NCI-H2171 (cell line): ENCODE results near the gene BNIP2.

Source experiments
- DNase-seq: peaks from one replicate; lab custom pipeline; 2025; lab: John Stamatoyannopoulos, UW

The BNIP2 gene

DNA sequence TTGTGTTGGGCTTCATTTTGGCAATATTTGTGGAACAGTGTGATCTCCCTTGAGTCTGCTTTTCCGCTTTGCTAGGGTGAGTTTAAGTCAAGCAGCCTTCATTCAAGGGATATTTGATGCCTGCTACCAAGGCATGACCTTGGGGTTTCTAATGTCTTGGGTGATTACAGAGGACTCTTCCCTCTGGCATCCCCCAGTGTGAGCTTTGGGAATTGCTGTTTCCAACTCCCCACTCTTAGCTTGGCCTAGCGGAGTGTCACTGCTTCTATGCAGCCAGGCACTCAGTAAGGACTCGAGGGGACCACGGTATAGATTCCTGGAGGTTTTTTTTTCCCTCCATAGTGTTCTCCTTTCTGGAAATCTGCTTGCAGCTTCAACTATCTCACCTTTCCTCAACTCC, 56.4 kb downstream of the BNIP2 start:
- DNase-seq, result no peak

DNA sequence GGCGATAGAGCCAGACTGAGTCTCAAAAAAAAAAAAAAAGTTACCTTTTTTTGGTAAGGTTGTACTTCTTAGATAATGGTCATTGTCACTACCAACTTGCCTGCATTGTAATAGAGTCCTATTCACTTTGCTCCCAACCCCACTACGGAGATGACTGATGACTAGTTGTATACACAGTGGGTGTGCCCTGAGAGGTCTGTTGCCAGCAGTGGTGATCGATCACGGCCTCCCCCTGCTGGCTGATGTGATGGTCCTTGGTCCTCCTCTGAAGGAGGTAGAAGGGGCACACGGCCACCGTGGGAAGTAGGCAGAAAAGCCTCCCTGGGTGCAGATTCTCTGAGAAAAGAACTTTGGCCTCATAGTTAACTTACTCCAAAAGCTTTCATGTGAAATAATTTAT, 66.8 kb downstream of the BNIP2 start:
- no peak for DNase-seq

DNA sequence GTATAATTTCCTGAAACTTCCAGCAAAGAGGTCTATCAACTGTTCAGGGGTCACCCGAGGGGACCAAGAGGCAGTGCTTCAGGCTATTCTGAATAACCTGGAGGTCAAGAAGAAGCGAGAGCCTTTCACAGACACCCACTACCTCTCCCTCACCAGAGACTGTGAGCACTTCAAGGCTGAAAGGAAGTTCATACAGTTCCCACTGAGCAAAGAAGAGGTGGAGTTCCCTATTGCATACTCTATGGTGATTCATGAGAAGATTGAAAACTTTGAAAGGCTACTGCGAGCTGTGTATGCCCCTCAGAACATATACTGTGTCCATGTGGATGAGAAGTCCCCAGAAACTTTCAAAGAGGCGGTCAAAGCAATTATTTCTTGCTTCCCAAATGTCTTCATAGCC, 70.7 kb downstream of the BNIP2 start:
- no peak for DNase-seq

DNA sequence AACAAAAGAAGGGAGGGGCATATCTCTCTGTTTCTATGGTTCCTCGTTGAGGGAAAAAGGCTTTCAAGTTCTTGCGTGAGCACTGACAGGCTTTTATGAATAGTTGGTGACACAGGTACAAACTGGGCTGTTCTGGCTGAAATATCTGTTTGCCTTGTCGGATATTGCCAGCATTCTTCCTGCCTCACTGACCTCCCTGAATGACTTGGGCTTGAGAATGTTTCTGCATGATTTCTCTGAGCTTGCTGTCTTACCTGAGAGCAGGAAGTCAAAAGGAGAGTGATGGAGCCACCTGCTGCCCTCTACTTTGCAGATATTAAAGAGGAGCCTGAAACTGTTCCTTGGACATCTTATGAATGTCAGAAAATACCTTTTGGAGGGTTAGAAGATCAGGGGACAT, 72.7 kb downstream of the BNIP2 start:
- no peak for DNase-seq

DNA sequence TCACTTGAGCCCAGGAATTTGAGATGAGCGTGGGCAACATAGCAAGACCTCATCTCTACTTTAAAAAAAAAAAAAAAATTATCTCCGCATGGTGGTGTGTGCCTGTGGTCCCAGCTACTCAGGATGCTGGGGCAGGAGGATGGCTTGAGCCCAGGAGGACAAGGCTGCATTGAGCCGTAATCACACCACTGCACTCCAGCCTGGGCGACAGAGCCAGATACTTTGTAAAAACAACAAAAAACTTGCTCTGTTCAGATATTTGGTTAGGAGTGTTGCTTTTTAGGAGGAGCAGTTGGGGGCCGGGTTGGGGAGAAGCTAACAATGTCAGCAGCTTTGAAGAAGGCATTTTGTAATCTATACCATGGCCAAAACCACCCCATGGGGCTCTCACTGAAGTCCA, 73.5 kb downstream of the BNIP2 start:
- no peak for DNase-seq

DNA sequence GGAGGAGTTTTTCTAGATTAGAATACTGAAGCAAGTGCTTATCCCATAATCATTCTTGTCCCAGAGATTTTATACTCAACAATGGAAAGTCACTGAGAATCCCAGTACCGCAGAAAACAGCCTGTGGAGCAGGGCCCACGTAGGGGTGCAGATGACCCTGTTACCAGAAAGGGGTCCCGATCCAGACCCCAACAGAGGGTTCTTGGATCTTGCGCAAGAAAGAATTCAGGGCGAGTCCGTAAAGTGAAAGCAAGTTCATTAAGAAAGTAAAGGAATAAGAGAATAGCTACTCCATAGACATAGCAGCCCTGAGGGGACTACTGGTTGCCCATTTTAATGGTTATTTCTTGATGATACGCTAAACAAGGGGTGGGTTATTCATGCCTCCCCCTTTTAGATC, 75.0 kb downstream of the BNIP2 start:
- DNase-seq, result no peak

DNA sequence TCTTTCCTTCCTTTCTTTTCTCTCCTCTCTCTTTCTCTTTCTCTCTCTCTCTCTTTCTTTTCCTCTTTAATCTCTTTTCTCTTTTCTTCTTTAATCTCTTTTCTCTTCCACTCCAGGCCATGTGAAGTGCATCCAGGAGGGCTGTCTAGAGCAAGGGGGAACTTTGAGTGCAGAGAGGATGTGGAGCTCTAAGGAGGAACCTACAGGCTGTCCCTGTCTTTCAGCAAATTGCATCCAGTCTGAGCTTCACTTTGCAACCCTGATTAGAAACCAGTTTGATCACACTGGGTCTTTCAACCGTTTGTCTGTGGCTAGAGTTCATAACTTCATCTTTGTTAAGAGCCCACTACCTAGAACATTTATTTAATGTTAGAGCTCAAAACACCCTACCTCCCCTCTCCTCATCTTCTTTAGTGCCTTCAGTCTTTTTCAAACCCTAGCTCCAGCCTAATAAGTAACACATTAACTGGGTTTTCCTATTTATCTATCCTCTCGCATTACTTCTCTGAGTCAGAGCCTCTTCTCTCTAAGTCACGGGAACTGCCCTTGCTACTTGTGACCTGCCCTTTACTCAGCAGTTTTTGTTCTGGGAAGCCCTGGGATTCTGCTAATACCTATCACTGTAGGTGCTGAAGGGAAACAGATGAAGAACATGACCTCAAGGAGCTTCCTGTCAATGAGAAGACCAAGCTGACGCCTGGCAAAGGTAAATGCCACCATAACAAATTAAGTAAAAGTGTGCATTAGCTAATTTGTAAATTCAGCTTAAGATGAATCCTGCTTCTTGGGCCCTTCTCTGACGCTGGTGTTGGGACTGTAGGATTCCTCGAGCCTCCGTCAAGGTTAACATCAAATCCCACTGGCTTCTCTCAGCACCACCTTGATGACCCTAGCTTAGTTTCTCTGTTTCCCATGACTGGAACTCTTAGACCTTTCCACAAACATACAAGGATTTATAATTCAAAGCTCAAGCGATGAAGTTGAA, 77.6 kb downstream of the BNIP2 start, which contains the start of gene GCNT3:
GCNT3 (plus strand) TSS at position 508 of the 985 bp plus-strand sequence. CDS start 6,456 bp downstream, outside the sequence.
- DNase-seq, result no peak

DNA sequence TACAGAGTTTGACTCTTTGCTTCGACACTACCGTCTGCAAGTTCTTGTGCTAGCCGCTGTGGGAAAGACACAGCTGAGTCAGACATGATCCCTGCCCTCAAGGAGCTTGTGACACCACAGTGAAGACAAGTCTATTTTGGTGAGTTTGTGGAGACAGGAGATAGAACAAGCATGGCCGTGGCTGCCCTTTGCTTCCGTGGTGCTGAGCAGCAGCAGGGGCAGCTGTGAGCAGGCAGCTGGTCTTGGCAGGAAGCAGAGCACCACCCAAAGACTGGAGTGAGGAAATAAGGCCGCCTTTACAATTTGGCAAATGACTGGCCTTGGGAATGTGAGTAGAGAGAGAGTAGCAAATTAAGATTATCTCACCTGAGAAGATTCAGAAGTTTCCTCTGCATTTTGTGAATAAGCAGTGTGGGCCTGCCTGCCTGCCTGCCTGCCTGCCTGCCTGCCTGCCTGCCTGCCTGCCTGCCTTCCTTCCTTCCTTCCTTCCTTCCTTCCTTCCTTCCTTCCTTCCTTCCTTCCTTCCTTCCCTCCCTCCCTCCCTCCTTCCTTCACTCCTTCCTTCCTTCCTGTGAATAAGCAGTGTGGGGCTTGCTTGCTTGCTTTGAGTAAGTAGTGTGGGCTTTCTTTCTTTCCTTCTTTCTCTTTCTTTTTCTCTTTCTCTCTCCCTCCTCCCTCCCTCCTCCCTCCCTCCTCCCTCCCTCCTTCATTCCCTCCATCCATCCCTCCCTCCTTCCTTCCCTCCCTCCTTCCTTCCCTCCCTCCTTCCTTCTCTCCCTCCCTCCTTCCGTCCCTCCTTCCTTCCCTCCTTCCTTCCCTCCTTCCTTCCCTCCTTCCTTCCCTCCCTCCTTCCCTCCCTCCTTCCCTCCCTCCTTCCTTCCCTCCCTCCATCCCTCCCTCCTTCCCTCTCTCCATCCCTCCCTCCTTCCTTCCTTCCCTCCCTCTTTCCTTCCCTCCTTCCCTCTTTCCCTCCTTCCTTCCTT, 79.1 kb downstream of the BNIP2 start:
- DNase-seq, result no peak
